ENCODE measurements around the gene OR56A5. TPM values are rescaled to one million over a fixed set of nuclear protein-coding genes. Genes with fewer than 3 reads are reported as not detected.

OR56A5 gene
- total RNA-seq, 4 donors from 2014 or later: not detected

DNA sequence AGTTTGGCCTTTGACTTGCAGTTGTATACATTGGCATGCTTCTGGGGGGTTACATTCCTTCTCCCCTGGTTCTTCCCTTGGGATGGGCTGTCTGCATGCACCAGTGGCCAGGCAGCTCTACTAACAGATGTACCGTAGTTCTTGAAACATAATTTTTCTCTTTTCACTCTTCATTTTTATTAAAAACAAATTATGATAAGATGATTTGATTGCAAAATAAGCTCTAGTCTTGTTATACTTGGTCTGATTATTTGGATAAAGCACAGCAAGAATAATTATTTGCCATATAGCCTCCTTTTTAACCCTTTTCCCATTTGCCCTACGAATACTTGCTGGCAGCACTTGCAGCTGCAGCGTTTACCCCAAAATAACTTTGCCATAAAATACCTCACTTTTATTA, 12.7 kb downstream of the OR56A5 start:
- no peak for DNase-seq (ENCODE audit: low spot score in 2 of 2)
- H3K27me3 ChIP-seq: no peaks in the 10 kb centered on the region
- H3K4me3 ChIP-seq: no peak overlapping the region
- H3K27ac ChIP-seq: no peak overlapping the region
- no peaks in the 10 kb centered on the region for H3K36me3 ChIP-seq
- no peaks in the 10 kb centered on the region for H3K9me3 ChIP-seq
- TF ChIP-seq POLR2A (IDR thresholded peaks at IDR 0.05) (no peak), EP300 (IDR thresholded peaks at IDR 0.05) (no peak)
- H3K4me1 ChIP-seq: no peaks in the 10 kb centered on the region
- 93% methylated on average over 3 of the region's 3 CpGs for WGBS

DNA sequence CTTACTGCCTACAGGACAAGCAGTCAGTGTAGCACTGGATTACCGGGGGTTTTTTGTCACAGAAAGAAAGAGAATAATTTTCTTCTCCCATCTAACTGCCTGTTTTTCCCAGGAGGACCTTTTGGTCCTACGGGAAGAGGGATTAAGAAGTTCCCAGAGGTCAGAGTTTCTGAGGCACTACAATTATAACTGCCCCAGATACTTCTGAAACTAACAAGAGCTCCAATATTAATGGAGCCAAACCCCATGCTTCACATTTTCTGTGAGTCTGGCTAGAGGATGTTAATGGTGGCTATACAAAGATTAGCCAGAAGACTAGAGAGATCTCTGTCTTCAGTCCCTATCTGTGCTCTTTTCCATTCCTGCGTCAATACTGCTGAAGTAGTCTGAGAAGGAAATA, 26.3 kb downstream of the OR56A5 start, which contains the start of gene OR56A3:
OR56A3 (plus strand) TSS at position 301 of the 400 bp plus-strand sequence. CDS start 5,096 bp downstream, outside the sequence.
- no peak within 1 kb of the TSS for H3K4me3 ChIP-seq
- no peak for DNase-seq (ENCODE audit: low spot score in 2 of 2)
- H3K27me3 ChIP-seq: no peaks in the 10 kb centered on the region
- H3K27ac ChIP-seq: no peak within 1 kb of the TSS
- peaks cover 6% of the 10 kb centered on the region for H3K9me3 ChIP-seq
- H3K36me3 ChIP-seq: no peaks in the 10 kb centered on the region
- 82% methylated on average over 3 of the region's 3 CpGs for WGBS
- H3K4me1 ChIP-seq: no peaks in the 10 kb centered on the region
- TF ChIP-seq, protein P1, sequence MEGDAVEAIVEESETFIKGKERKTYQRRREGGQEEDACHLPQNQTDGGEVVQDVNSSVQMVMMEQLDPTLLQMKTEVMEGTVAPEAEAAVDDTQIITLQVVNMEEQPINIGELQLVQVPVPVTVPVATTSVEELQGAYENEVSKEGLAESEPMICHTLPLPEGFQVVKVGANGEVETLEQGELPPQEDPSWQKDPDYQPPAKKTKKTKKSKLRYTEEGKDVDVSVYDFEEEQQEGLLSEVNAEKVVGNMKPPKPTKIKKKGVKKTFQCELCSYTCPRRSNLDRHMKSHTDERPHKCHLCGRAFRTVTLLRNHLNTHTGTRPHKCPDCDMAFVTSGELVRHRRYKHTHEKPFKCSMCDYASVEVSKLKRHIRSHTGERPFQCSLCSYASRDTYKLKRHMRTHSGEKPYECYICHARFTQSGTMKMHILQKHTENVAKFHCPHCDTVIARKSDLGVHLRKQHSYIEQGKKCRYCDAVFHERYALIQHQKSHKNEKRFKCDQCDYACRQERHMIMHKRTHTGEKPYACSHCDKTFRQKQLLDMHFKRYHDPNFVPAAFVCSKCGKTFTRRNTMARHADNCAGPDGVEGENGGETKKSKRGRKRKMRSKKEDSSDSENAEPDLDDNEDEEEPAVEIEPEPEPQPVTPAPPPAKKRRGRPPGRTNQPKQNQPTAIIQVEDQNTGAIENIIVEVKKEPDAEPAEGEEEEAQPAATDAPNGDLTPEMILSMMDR (IDR thresholded peaks at IDR 0.05): no peak
- TF ChIP-seq EP300 (IDR thresholded peaks at IDR 0.05) (no peak), POLR2AphosphoS5 (IDR thresholded peaks at IDR 0.05) (no peak), POLR2A (IDR thresholded peaks at IDR 0.05) (no peak)

DNA sequence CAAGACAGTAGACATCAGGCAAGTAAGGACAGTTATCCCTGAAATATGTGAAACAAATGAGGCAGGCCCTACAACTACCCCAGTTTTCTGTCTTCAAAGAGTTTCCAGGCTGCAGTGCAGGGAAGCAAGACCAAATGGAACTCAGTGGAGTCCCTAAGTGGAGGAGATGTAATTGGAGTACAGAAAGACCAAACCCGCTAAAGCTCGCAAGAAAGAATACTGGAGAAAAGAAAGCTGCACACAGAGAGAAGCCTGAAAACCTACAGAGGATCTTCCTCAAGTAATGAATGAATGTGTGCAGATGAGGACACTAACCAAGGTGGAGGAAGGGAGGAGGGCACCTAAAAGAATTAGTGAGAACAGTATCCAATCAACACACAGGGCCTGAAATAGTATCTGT, 27.5 kb downstream of the OR56A5 start:
- DNase-seq (ENCODE audit: low spot score in 2 of 2): no peak
- Histone ChIP-seq H3K27ac (no peak overlapping the region), H3K4me3 (no peak overlapping the region), H3K36me3 (no peaks in the 10 kb centered on the region), H3K27me3 (no peaks in the 10 kb centered on the region), H3K4me1 (no peaks in the 10 kb centered on the region), H3K9me3 (peaks cover 6% of the 10 kb centered on the region)
- TF ChIP-seq EP300 (IDR thresholded peaks at IDR 0.05): no peak
- no peak for TF ChIP-seq POLR2A (IDR thresholded peaks at IDR 0.05)
- TF ChIP-seq, protein P1 (IDR thresholded peaks at IDR 0.05): no peak
- TF ChIP-seq POLR2AphosphoS5 (IDR thresholded peaks at IDR 0.05): no peak
- WGBS: 86% methylated on average over 2 of the region's 2 CpGs

DNA sequence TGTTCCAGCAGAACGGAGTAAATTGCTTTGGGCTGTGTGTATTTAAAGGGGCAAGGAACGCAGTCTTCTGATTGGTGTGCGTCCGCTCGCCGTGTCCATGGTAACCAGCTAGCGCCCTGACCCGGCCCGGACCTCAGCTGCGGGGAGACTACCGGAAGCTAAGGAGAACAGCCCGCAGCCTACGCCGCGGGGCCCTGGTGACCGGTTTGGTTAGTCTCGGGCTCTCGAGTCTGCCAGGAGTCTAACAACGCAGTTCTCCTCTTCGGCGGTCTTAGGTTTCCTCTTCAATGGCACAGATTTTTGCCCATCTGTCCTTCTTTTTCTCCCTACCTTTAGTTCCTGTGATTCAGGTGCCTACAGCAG, 29.7 kb downstream of the OR56A5 start:
- H3K36me3 ChIP-seq: no peaks in the 10 kb centered on the region
- no peaks in the 10 kb centered on the region for H3K27me3 ChIP-seq
- DNase-seq (ENCODE audit: low spot score in 2 of 2): no peak
- H3K4me3 ChIP-seq: no peak overlapping the region
- TF ChIP-seq EP300 (IDR thresholded peaks at IDR 0.05) (no peak), POLR2AphosphoS5 (IDR thresholded peaks at IDR 0.05) (no peak), POLR2A (IDR thresholded peaks at IDR 0.05) (no peak)
- TF ChIP-seq, protein P1 (IDR thresholded peaks at IDR 0.05): no peak
- no peak overlapping the region for H3K27ac ChIP-seq
- no peaks in the 10 kb centered on the region for H3K4me1 ChIP-seq
- peaks cover 6% of the 10 kb centered on the region for H3K9me3 ChIP-seq
- WGBS: 86% methylated on average over 15 of the region's 21 CpGs

DNA sequence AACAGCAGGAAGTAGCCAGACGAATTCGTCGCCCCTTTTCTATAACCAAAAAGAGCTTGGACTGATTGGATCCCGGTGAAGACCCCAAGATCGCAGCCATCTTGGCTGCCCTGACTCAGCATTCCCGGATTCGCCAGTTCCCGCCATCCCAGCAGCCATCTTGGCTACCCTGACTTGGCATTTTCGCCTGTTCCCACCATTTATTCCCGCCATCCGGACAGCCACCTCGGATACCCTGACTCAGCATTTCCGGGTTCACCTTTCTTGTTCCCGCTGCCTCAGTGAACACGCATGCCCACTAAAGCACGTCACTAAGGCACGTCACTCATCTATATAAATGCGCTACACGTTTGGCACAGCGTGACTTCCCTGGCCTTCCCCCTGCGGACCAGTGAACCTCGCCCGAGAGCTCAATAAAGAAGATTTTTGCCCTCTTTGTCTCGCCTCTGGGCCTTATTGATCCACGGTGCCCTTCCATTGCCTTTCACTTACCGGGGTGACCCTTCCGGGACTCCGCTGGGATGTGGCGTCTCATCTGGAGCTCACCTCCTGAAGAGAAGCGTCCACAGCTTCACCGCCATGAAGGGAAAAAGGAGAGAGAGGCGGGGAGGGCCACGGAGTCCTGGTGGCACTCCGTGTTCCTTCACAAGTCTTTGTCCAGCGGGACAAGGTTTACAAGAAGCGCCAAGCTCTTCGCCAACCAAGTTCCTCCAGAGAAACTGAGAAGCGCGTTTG, 30.3 kb downstream of the OR56A5 start:
- 92% methylated on average over 39 of the region's 39 CpGs for WGBS
- Histone ChIP-seq H3K36me3 (no peaks in the 10 kb centered on the region), H3K27me3 (no peaks in the 10 kb centered on the region), H3K27ac (no peak overlapping the region), H3K4me1 (no peaks in the 10 kb centered on the region), H3K4me3 (no peak overlapping the region), H3K9me3 (peaks cover 6% of the 10 kb centered on the region)
- DNase-seq (ENCODE audit: low spot score in 2 of 2): no peak
- TF ChIP-seq POLR2AphosphoS5 (IDR thresholded peaks at IDR 0.05): no peak
- no peak for TF ChIP-seq EP300 (IDR thresholded peaks at IDR 0.05)
- TF ChIP-seq, protein P1 (IDR thresholded peaks at IDR 0.05): no peak
